K562 (cell line): Measurements from ENCODE around the gene SPATA25. TPM values are rescaled to one million over a fixed set of nuclear protein-coding genes. Genes with fewer than 3 reads are reported as not detected.

Experiments used
- BRF1 ChIP-seq: IDR thresholded peaks from 3 replicates; pipeline ENCODE4 v1.6.1; 2011; ENCODE audit warnings: borderline replicate concordance, mild to moderate bottlenecking; ENCODE audit not compliant: insufficient read length; ENCODE audit errors: extremely low read depth
- CBFA2T2 ChIP-seq: fragments of 450-650 bp; conservative IDR thresholded peaks from 2 replicates; pipeline ENCODE4 v1.6.1; 2017; ENCODE audit warnings: mild to moderate bottlenecking
- CBX5 ChIP-seq: IDR thresholded peaks from 2 replicates; pipeline ENCODE4 v1.6.1; 2014; ENCODE audit warnings: low read depth, borderline replicate concordance
- CSDE1 ChIP-seq, 2 experiments: fragments of 450-650 bp; IDR thresholded peaks; 2 replicates each; pipeline ENCODE4 v1.6.1; 2016; ENCODE audit warnings: mild to moderate bottlenecking in 1 of 2
- CTCF ChIP-seq, 3 experiments: IDR thresholded peaks in 2 of 3; conservative IDR thresholded peaks in 1 of 3; 2 replicates each; pipeline ENCODE4 v1.5.1; 2011 to 2012; ENCODE audit warnings: low read length in 3 of 3, mild to moderate bottlenecking in 3 of 3, control low read depth in 2 of 3, improper control_type of control experiment in 1 of 3, inconsistent platforms in 1 of 3, low read depth in 1 of 3, mixed read lengths in 1 of 3, moderate library complexity in 1 of 3; ENCODE audit not compliant: insufficient read depth in 2 of 3
- CXXC5 ChIP-seq: fragments of 250-450 bp; sonication (Bioruptor Pico); IDR thresholded peaks from 2 replicates; pipeline ENCODE4 v1.8.0; 2022; ENCODE audit warnings: inconsistent platforms, mild to moderate bottlenecking, moderate library complexity
- GABPB2 ChIP-seq: fragments of 250-450 bp; sonication (Bioruptor Pico); conservative IDR thresholded peaks from 2 replicates; pipeline ENCODE4 v1.5.1; 2021; ENCODE audit warnings: mild to moderate bottlenecking
- HDGF ChIP-seq: fragments of 450-650 bp; IDR thresholded peaks from 2 replicates; pipeline ENCODE4 v1.6.1; 2016
- MAFK ChIP-seq: IDR thresholded peaks from 2 replicates; pipeline ENCODE4 v1.6.1; 2011; ENCODE audit warnings: low read length, improper control_type of control experiment
- MAX ChIP-seq: sonication (generic); formaldehyde crosslinking; IDR thresholded peaks from 2 replicates; pipeline ENCODE4 v1.9.0; 2022; ENCODE audit warnings: mild to moderate bottlenecking, missing genetic modification reagents
- NKRF ChIP-seq: fragments of 450-650 bp; IDR thresholded peaks from 2 replicates; pipeline ENCODE4 v1.6.1; 2016; ENCODE audit warnings: borderline replicate concordance
- PHTF2 ChIP-seq: fragments of 250-450 bp; sonication (Bioruptor Pico); IDR thresholded peaks from 2 replicates; pipeline ENCODE4 v1.5.0; 2021; ENCODE audit warnings: mild to moderate bottlenecking
- TSHZ1 ChIP-seq: fragments of 250-450 bp; sonication (Bioruptor Pico); IDR thresholded peaks from 2 replicates; pipeline ENCODE4 v1.4.0; 2020; ENCODE audit warnings: mild to moderate bottlenecking, moderate library complexity
- ZC3H4 ChIP-seq: sonication (generic); formaldehyde crosslinking; IDR thresholded peaks from 2 replicates; pipeline ENCODE4 v1.9.0; 2021; ENCODE audit warnings: missing genetic modification reagents, borderline replicate concordance
- ZNF274 ChIP-seq: IDR thresholded peaks from 2 replicates; pipeline ENCODE4 v1.6.1; 2011; ENCODE audit warnings: low read depth, mild to moderate bottlenecking, low read length, moderate library complexity, borderline replicate concordance
- ZNF511 ChIP-seq: sonication (generic); formaldehyde crosslinking; IDR thresholded peaks from 2 replicates; pipeline ENCODE4 v1.8.0; 2022; ENCODE audit warnings: mild to moderate bottlenecking, missing genetic modification reagents
- polyA plus RNA-seq, 8 experiments: library from polyadenylated mRNA; depleted of rRNA in 4 of 8; stranded (reverse) in 5 of 8; unstranded in 3 of 8; fragments of >200 nt; fragmentation: Nextera tagmentation in 2 of 8; fragmentation: Illumina TruSeq in 1 of 8; extraction: Ambion mirVana in 2 of 8; extraction: Trizol in 1 of 8; gene quantifications; 2 replicates each; pipeline versions ENCODE4 v1.2.1 to v1.2.3, GENCODE V29; 2011 to 2014; ENCODE audit warnings: inconsistent platforms in 1 of 8, missing spikeins in 1 of 8
- total RNA-seq, 7 experiments: library from RNA; depleted of rRNA in 6 of 7; stranded (reverse); fragments of >200 nt in 6 of 7; fragmentation: Illumina TruSeq in 2 of 7; extraction: Trizol in 2 of 7; gene quantifications; 2 replicates each; pipeline versions ENCODE4 v1.2.1 to v1.2.3, GENCODE V29; 2011 to 2021; ENCODE audit warnings: low replicate concordance in 1 of 7

SPATA25 gene
- total and polyA plus RNA-seq, 9 of the 15 experiments (the other 6 are each of a cell fraction or from before 2014, with no cell fraction given): 0.21 to 0.95 (median 0.53) TPM; not detected in 3

- TF ChIP-seq TSHZ1 (CRISPR knock-in tag) (no peak), NKRF (peak; percentile 69), CTCF (IDR thresholded peaks at IDR 0.05 in 2 of 3, conservative IDR thresholded peaks at IDR 0.05 in 1 of 3; ENCODE audit: insufficient read depth in 2 of 3, low read depth in 1 of 3, low read length in 3 of 3) (peak in 1 of 3 experiments; percentile 25; a peak in 1 of 6 replicates), MAFK (no peak), ZC3H4 (CRISPR knock-in tag) (no peak), PHTF2 (no peak), CSDE1 (IDR thresholded peaks at IDR 0.05) (peak; percentile 73 to 88; a peak in 2 of 4 replicates), GABPB2 (CRISPR knock-in tag) (no peak), CBFA2T2 (no peak; the same call in 1 of the 2 replicates), ZNF274 (no peak), HDGF (no peak), CXXC5 (peak; percentile 83), ZNF511 (CRISPR knock-in tag) (peak; percentile 78), BRF1 (no peak), CBX5 (peak; percentile 24; the same call in 1 of the 2 replicates), MAX (CRISPR knock-in tag) (peak; percentile 43)
Observed at GRCh38 chr20:45934586-45935415, 47.4 kb upstream of the SPATA25 start, which contains the start of gene PCIF1 (continued).
